KOPT-K1 (cell line): Measurements from ENCODE around the gene RAB4B.
"Not testable (repeated sequence)": the region's sequence is repeated elsewhere in the genome, so short reads cannot be mapped to it uniquely, and the experiment has no call there.

ENCODE experiments used
- H3K27ac ChIP-seq: fragments of 200-600 bp; sonication (generic); 2 replicates; pipeline ENCODE4 v1.5.1; 2016; ENCODE audit warnings: antibody characterized with exemption, mild to moderate bottlenecking, low read depth, low read length; ENCODE audit not compliant: poor library complexity, severe bottlenecking
- H3K36me3 ChIP-seq: fragments of 200-600 bp; sonication (generic); 2 replicates; pipeline ENCODE4 v1.5.1; 2017; ENCODE audit warnings: antibody characterized with exemption, mild to moderate bottlenecking, low read length, moderate library complexity; ENCODE audit not compliant: insufficient read depth
- H3K9me3 ChIP-seq: fragments of 200-600 bp; sonication (generic); 2 replicates; pipeline ENCODE4 v1.5.1; 2017; ENCODE audit warnings: antibody characterized with exemption, low read length, mild to moderate bottlenecking; ENCODE audit not compliant: insufficient read depth, poor library complexity, severe bottlenecking

The RAB4B gene, protein sequence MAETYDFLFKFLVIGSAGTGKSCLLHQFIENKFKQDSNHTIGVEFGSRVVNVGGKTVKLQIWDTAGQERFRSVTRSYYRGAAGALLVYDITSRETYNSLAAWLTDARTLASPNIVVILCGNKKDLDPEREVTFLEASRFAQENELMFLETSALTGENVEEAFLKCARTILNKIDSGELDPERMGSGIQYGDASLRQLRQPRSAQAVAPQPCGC

DNA sequence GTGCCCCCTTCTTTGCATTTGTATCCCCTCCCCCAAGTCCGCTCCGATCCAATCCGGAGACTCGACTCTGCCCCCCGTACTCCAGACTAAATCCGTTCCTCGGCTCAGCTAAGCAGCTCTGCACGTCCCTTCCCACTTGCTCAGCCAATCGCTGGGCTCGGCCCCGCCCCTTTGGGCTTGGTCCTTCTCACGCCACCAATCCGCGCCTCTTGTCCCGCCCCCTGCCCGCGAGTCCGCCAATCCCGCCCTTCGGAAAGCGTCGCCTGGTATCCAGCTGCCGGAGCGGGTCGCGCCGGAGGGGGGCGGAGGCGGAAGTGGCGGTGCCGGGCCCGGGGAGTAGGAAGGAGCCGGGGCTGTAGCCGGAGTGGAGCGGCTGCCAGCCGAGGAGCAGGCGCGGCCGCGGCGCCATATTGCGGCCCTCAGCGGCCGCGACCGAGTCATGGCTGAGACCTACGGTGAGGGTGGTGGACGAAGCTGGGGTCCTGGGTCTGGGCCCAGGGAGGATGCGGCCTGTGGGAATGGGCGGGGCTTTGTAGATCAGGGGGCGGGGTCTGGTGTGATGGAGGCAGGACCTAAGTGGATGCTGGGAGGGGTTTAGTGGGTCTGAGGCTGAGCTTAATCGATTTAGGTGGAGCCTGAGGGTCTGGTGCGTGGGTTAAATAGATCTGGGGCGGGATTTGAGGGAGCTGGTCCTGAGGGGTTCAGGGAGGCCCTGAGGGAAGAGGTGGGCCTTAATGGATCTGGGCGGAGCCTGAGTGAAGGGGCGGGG, at the start of gene RAB4B:
RAB4B (plus strand) TSS at position 311 of the 769 bp plus-strand sequence; CDS start at position 440, 129 bp downstream.
- peak within 1 kb of the TSS; percentile 98 for H3K27ac ChIP-seq
- peaks cover 6% of the 10 kb centered on the region; the same call in 1 of the 2 replicates for H3K36me3 ChIP-seq
- no peaks in the 10 kb centered on the region for H3K9me3 ChIP-seq

DNA sequence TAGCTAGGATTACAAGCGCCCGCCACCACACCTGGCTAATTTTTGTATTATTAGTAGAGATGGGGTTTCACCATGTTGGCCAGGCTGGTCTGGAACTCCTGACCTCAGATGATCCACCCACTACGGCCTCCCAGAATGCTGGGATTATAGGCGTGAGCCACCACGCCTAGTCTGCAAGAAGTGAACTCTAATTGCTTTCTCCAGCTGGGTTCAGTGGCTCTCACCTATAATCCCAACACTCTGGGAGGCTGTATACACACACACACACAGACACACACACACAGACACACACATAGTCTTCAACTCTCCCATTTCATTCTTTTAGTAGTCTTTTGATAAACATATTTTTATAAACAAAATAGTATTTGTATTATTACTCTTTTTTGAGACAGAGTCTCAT, 48.0 kb upstream of the RAB4B start:
- not testable (repeated sequence) for H3K27ac ChIP-seq, H3K9me3 ChIP-seq
- peaks cover 48% of the 10 kb centered on the region for H3K36me3 ChIP-seq

DNA sequence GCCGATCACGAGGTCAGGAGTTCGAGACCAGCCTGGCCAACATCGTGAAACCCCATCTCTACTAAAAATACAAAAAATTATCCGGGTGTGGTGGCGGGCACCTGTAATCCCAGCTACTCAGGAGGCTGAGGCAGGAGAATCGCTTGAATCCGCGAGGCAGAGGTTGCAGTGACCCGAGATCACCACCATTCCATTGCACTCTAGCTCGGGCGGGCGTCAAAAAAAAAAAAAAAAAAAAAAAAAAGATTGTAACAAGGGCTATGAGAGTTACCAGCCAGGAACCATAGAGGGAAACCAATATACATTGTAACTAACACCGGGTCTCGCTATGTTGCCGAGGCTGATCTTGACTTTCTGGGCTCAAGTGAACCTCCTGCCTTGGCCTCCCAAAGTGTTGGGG, 45.7 kb upstream of the RAB4B start:
- peaks cover 62% of the 10 kb centered on the region for H3K36me3 ChIP-seq
- H3K27ac ChIP-seq, H3K9me3 ChIP-seq: not testable (repeated sequence)

DNA sequence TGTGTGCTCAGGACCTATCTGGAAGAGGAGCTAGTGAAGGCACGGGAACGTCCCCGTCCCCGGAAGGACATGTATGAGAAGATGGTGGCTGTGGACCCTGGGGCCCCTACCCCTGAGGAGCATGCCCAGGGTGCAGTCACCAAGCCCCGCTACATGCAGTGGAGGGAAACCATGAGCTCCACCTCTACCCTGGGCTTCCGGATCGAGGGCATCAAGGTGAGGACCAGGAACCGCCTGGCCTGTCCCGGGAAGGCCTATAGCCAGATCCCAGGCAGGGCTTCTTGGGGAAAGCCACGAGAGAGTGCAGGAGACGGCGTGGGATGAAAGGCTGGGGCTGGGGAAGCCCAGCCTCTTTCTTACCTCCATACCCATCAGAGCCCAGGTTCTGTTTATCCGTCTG, 44.9 kb upstream of the RAB4B start:
- Histone ChIP-seq H3K27ac (no peak overlapping the region), H3K9me3 (no peaks in the 10 kb centered on the region), H3K36me3 (peaks cover 62% of the 10 kb centered on the region)

DNA sequence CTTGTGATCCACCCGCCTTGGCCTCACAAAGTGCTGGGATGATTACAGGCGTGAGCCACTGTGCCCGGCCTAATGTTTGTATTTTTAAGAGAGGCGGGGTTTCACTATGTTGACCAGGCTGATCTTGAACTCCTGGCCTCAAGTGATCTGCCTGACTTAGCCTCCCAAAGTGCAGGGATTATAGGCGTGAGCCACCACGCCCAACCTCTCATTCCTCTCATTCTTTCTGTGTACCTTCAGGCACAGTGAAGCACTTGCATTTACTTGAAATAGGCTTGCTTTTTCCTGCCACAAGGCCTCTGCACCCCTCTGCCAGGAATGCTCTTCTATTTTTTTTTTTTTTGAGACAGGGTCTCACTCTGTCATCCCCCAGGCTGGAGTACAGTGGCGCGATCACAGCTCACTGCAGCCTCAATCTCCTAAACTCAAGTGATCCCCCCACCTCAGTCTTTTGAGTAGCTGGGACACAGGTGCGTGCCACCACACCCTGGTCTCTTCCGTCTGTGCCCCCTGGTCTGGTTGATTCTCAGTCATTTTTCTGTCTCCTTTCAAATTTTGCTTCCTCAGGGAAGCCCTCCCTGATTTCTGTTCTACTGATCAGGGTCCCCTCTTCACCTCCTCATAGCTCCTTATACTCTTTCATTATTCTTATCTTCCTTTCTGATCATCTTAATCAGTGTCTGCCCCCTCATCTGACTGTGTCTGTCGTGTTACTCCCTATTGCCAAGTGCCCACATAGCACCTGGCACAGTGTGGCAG, 42.9 kb upstream of the RAB4B start:
- Histone ChIP-seq H3K36me3 (peaks cover 57% of the 10 kb centered on the region), H3K9me3 (no peaks in the 10 kb centered on the region), H3K27ac (no peak overlapping the region)

DNA sequence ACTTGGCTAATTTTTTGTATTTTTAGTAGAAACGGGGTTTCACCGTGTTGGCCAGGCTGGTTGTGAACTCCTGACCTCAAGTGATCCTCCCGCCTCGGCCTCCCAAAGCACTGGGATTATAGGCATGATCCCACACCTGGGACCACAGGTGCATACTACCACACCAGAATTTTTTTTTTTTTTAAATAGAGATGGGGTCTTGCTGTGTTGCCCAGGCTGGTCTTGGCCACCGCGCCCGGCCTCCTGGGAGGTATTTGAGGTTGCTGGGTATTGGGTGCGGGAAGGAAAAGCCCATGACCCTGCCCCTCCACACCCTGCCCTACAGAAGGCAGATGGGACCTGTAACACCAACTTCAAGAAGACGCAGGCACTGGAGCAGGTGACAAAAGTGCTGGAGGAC, 41.4 kb upstream of the RAB4B start:
- H3K27ac ChIP-seq = no peak overlapping the region

DNA sequence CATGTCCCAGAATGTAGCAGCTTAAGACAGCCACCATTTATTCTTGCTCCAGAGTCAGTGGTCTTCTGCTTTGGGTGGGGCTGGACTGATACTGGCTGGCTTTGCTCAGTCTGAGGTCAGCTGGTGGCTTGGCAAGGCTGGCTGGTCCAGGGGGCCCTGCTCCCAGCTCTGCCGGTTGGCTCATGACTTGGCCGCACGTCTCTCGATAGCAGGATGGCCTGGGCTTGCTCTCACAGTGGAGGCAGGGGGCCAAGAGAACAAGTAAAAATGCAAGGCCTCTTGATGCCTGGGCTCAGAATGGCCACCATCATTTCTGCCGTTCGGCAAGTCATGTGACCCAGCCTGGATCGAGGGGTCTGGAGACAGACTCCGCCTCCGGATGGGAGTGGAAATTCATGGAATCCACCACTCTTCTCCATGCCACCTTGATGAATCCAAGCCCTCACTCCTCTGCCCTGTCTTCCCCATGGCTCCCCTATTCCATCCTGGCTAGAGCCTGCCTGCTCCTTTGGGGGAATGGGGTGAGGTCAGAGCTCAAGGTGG, 40.9 kb upstream of the RAB4B start:
- H3K27ac ChIP-seq = no peak overlapping the region
- H3K36me3 ChIP-seq = peaks cover 57% of the 10 kb centered on the region
- no peaks in the 10 kb centered on the region for H3K9me3 ChIP-seq

More for the DNA sequence above, 41.4 kb upstream of the RAB4B start:
- H3K36me3 ChIP-seq = peaks cover 55% of the 10 kb centered on the region
- H3K9me3 ChIP-seq = no peaks in the 10 kb centered on the region

DNA sequence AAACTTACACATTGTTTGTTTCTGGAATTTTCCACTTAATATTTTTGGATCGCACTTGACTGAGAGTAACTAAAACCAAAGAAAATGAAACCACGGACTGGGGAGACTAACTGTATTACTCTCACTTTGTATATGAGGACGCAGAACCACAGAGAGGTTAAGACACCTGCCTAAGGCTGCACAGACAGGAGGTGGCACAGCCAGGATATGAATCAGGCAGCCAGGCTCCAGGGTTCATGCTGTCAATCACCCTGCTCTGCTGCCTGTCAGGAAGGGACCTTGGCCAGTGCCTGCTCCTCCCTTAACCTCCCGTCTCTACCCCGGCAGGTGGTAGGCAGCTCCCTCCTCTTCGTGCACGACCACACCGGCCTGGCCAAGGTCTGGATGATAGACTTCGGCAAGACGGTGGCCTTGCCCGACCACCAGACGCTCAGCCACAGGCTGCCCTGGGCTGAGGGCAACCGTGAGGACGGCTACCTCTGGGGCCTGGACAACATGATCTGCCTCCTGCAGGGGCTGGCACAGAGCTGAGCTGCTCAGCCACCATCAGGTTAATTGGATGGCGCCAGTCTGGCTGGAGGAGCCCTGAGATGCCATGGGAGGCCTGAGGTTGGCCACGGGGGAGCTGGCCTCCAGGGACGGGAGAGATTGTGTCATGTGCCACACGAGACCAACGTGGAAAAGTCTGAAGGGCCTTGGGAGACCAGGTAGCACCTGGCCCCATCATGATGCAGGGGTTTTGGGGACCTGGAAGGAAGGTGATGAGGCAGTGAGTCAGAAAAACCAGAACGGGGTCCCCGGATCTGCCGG, 38.8 kb upstream of the RAB4B start:
- Histone ChIP-seq H3K27ac (no peak overlapping the region), H3K36me3 (peaks cover 47% of the 10 kb centered on the region; the same call in 1 of the 2 replicates), H3K9me3 (no peaks in the 10 kb centered on the region)

DNA sequence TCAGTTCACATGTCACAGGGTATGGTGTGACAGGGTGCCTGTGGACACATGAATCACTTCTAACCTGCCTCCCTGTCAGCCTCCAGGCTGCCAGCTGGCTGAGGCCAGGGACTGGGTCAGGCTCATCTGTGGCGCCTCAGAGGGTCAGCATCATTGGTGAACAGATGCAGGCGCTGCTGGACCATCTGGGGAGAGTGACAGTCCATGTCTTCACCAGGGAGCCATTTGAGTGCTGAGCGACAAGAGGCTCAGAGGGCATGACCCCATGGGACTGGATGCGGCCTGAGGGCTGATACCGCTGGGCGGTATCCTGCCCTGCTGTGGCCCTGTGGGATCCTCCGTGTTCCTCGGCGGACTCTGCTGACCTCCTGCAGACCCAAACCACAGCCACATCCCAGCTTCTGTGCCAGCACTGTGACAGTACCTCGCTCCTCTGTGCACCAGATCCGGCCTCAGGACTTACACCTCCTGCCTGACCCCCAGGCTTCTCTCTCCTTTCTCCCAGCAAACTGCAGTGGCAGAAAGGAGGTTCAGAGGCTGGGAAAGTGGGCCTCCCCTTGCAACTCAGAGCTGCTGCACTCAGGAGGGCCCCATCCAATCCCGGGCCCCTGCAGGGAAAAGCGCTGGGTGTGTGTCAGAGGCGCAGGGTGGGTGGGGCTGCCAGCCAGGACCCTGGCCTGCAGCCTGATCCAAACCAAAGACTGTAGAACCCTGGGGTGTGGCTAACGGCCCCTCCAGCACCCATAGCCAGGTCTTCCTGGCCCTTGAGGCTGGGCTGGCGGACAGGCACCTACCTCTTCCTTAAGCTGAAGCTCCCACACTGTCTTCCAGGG, 38.0 kb upstream of the RAB4B start:
- Histone ChIP-seq H3K27ac (no peak overlapping the region), H3K9me3 (no peaks in the 10 kb centered on the region), H3K36me3 (peaks cover 41% of the 10 kb centered on the region; the same call in 1 of the 2 replicates)

DNA sequence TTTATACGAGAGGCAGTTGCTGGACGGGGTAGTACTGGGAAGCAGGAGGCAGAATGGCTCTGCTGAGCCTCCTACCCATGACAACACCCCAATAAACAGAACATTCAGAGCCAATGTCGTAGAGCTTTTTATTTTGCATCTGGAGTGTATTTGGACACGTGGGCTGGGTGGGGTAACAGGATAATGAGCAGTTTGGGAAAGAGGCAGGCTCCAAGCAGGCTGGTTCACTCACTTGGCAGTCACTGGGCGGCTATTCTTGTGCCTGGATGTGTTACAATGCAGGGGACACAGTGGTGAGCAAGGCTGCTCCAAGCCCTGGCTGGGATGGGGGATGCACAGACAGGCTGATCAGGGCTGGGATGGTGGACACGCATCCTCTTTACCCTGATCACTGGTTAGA, 37.3 kb upstream of the RAB4B start:
- Histone ChIP-seq H3K36me3 (peaks cover 34% of the 10 kb centered on the region; the same call in 1 of the 2 replicates), H3K27ac (no peak overlapping the region)

DNA sequence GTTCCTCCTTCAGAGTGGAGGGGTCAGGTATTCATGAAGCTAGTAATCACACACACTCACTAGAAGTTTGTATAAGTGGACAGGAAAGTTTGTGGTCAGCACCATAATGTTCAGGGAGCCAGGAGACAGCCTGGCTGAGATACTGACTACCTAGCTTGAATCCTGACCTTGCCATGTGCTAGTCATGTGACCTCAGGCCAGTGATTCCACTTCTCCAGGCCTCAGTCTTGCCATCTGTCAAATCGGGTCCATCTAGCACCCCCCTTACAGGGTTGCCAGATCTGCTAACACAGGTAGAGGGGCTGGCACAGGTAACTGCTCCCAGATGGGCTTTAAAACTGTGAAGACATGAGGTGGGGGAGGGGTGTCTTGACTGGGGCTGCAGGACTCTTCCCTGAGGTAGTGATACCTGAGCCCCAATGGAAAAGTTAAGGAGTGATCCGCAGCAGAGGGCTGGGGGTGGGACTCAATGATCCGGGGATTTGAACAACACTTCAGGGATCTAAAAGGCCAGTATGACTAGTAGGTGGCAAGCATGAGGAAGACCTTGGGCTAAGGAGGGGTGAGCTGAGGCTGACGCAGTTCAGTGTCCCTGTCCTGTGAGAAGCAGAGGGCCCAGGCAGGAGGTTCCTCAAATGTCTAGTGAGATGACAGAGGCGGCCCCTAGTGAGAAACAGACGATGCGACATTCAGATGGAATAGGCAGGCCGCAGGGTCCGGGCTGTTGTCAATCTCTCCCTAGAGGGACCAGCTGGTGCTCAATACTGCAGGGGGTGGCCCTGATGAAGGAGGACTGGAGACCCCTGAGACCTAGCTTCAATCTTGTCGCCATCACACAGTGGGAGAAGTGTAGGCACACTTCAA, 36.3 kb upstream of the RAB4B start:
- Histone ChIP-seq H3K36me3 (peaks cover 27% of the 10 kb centered on the region; the same call in 1 of the 2 replicates), H3K9me3 (no peaks in the 10 kb centered on the region), H3K27ac (no peak overlapping the region)

More for the DNA sequence above, 37.3 kb upstream of the RAB4B start:
- no peaks in the 10 kb centered on the region for H3K9me3 ChIP-seq

DNA sequence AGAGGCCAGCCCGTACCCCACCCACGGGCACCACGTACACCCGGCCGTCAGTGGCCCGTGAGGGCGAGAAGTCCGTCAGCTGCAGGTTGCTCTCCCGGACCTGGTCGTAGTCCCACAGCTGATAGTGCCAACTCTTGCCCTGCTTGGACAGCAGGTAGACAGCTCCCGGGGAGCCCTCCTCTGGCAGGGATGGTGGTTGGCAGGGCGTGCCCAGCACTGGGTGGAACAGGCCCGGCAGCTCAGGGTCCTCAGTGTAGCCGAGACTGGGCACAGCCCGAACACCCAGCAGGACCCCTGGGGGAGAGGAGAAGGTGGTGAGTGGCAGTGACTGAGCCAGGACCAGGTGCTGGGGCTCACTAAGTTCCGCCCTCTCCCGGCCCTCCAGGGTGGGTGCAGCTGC, 35.6 kb upstream of the RAB4B start:
- H3K27ac ChIP-seq = no peak overlapping the region
- no peaks in the 10 kb centered on the region for H3K9me3 ChIP-seq
- H3K36me3 ChIP-seq = peaks cover 20% of the 10 kb centered on the region; the same call in 1 of the 2 replicates

DNA sequence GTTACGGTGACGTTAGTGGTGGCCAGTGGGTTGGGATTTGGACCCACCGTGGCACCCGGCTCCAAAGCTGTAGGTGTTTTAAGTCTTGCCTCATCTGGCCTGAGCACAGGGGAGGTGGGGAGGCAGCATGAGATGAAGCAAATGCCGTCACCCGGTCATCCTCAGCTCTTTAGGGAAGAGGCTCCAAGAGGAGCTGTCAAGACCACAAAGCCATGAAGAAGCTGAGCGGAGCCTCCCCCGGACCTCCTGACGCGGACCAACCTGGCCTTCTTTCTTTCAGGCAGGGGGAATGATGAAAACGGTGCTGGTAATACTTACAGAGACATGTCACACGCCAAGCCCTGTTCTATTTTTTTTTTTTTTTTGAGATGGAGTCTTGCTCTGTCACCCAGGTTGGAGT, 35.2 kb upstream of the RAB4B start:
- H3K36me3 ChIP-seq = peaks cover 18% of the 10 kb centered on the region; the same call in 1 of the 2 replicates
- H3K27ac ChIP-seq = no peak overlapping the region
- H3K9me3 ChIP-seq = no peaks in the 10 kb centered on the region
